Mucosa of descending colon (tissue), 3 donors: ENCODE data around the gene TREML1. TPM values are rescaled to one million over a fixed set of nuclear protein-coding genes. Genes with fewer than 3 reads are reported as not detected.

Experiments
- ATAC-seq: fragments of 200-7000 bp; cut with Tn5 transposase; one replicate; pipeline ENCODE4 v1.9.1; 2020; ENCODE audit warnings: mild to moderate bottlenecking, moderate library complexity
- DNase-seq, 3 donors: peaks; one replicate each; pipeline ENCODE4 v3.0.0-alpha.2; 2020
- H3K36me3 ChIP-seq: fragments of 200-600 bp; one replicate; pipeline ENCODE4 v1.8.0; 2021; ENCODE audit warnings: low read depth, mild to moderate bottlenecking
- H3K4me1 ChIP-seq: fragments of 200-600 bp; one replicate; pipeline ENCODE4 v1.8.0; 2021; ENCODE audit warnings: low read depth, mild to moderate bottlenecking
- H3K4me3 ChIP-seq: fragments of 200-600 bp; one replicate; pipeline ENCODE4 v1.8.0; 2021; ENCODE audit warnings: mild to moderate bottlenecking
- H3K9me3 ChIP-seq: fragments of 200-600 bp; one replicate; pipeline ENCODE4 v1.8.0; 2021; ENCODE audit warnings: mild to moderate bottlenecking
- CTCF ChIP-seq: fragments of 200-600 bp; IDR thresholded peaks from one replicate; pipeline ENCODE4 v1.8.0; 2022; ENCODE audit warnings: antibody characterized with exemption, mild to moderate bottlenecking
- intact Hi-C, 2 donors: fragments of 100-400 bp; cut with DNase I in 1 of 2; cut with micrococcal nuclease in 1 of 2; formaldehyde crosslinking; loops; one replicate each; pipeline versions ENCODE4 v1.11.0 to v1.11.1; 2022; cut with DNase I, micrococcal nuclease
- total RNA-seq, 3 donors: library from RNA; stranded (reverse); fragmentation: NEBNext Ultra II Directional in 2 of 3; extraction: Animal tissue kit (Norgen Biotek cat#: 25700) in 2 of 3; gene quantifications; one replicate each; pipeline versions ENCODE4 v1.2.1 to v1.2.4, GENCODE V29; 2021 to 2023
- donor health status: DM: no; HTN: no; CAD: no; lungs with moderate emphysema.
- donor health status: DM: no; HTN: no; CAD: no.
- donor health status: DM: no; HTN: yes; CAD: no.

TREML1 gene
- total RNA-seq, 3 donors from 2014 or later = 0.35 TPM; not detected in 2

- TF ChIP-seq CTCF = no peak
- Histone ChIP-seq H3K4me1 (peaks cover 4% of the 10 kb centered on the region), H3K4me3 (no peak overlapping the region), H3K36me3 (no peaks in the 10 kb centered on the region), H3K9me3 (no peaks in the 10 kb centered on the region)
- no peak for DNase-seq
- intact Hi-C loops = no loop called here
- ATAC-seq = no peak
Observed at GRCh38 chr6:41197234-41197633, 43.1 kb upstream of the TREML1 start.

- no peaks in the 10 kb centered on the region for H3K4me1 ChIP-seq
Observed at GRCh38 chr6:41194386-41194785, 40.2 kb upstream of the TREML1 start.

GRCh38 chr6:41193884-41194283 is 39.7 kb upstream of the TREML1 start:
- no peak for TF ChIP-seq CTCF
- Histone ChIP-seq H3K9me3 (peaks cover 2% of the 10 kb centered on the region), H3K36me3 (no peaks in the 10 kb centered on the region), H3K4me1 (no peaks in the 10 kb centered on the region), H3K4me3 (no peak overlapping the region)
- DNase-seq (no peak), ATAC-seq (no peak)
- intact Hi-C loops = no loop called here

More at GRCh38 chr6:41194386-41194785, 40.2 kb upstream of the TREML1 start:
- DNase-seq (no peak), ATAC-seq (no peak)
- Histone ChIP-seq H3K36me3 (no peaks in the 10 kb centered on the region), H3K9me3 (peaks cover 2% of the 10 kb centered on the region), H3K4me3 (no peak overlapping the region)
- intact Hi-C loops = no loop called here
- no peak for TF ChIP-seq CTCF

GRCh38 chr6:41193171-41193734 is 39.1 kb upstream of the TREML1 start:
- Histone ChIP-seq H3K36me3 (no peaks in the 10 kb centered on the region), H3K9me3 (peaks cover 2% of the 10 kb centered on the region), H3K4me1 (no peaks in the 10 kb centered on the region), H3K4me3 (no peak overlapping the region)
- intact Hi-C loops = no loop called here
- ATAC-seq = no peak
- TF ChIP-seq CTCF = no peak
- no peak for DNase-seq

- Histone ChIP-seq H3K36me3 (no peaks in the 10 kb centered on the region), H3K4me1 (no peaks in the 10 kb centered on the region), H3K4me3 (no peak overlapping the region), H3K9me3 (peaks cover 2% of the 10 kb centered on the region)
- intact Hi-C loops = no loop called here
- peak in 2 of 3 donors; percentile 66 to 69 for DNase-seq
- peak; percentile 75 for ATAC-seq
- peak; percentile 38 for TF ChIP-seq CTCF
Observed at GRCh38 chr6:41191569-41191968, 37.4 kb upstream of the TREML1 start.

- no peak for ATAC-seq
- TF ChIP-seq CTCF = no peak
- H3K36me3 ChIP-seq = no peaks in the 10 kb centered on the region
- no peak overlapping the region for H3K4me3 ChIP-seq
- H3K4me1 ChIP-seq = no peaks in the 10 kb centered on the region
- DNase-seq = no peak
- peaks cover 2% of the 10 kb centered on the region for H3K9me3 ChIP-seq
- intact Hi-C loops = no loop called here
Observed at GRCh38 chr6:41190791-41191190, 36.6 kb upstream of the TREML1 start.
